ENCODE data around the gene EDC3. TPM values are rescaled to one million over a fixed set of nuclear protein-coding genes. Genes with fewer than 3 reads are reported as not detected.
A peak's percentile ranks its signal among the peaks of the same experiment; 100 is the strongest.

Gene EDC3
- polyA plus RNA-seq, 2 of the 4 experiments (the other 2 are of a cell fraction) = 23.2 to 24.1 TPM

DNA sequence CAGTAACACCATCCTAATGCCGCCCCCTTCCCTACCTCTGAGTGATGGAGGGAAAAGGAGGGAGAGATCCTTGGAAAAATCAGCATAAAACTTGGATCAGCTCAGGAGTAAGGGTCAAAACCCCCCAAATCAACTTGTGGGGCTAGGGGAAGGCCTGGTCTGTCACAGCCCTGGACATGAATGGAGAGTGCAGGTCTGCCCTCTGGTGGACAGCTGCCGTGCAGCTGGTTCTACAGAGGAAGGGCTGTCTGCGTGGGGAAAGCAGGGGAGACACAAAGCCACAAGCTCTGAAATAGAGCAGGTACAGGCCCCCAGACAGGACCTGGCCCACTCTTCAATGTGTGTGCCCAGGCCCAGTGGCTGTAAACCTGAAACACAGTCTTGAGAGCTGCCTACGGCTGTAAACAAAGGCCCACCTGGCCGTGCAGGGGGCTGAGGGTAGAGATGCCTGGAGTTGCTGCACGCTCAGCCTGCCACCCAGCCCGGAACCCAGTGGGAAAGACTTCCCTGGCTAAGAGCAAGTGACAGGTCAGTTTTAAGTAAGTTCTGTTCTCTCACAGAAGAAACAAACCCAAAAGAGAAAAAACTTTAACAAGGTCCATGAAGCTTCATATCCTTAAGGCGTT is 63.8 kb downstream of the EDC3 start:
- H3K4me2 ChIP-seq = no peak overlapping the region
- no peaks in the 10 kb centered on the region for H3K9me3 ChIP-seq
- H3K27ac ChIP-seq = no peak overlapping the region
- 60% methylated on average over 8 of the region's 8 CpGs for WGBS (ENCODE audit: missing lambda C conversion rate)
- CTCF ChIA-PET = interaction anchor here (0.6 to 23.2 kb wide), 36 partner anchors 9 to 788 kb away, joined by 3 to 701 read pairs (median 4); partner anchors contain the start of genes CLK3, CSK and CYP1A1
- TF ChIP-seq RCOR1 (IDR thresholded peaks at IDR 0.05; ENCODE audit: low read depth, low read length) = no peak
- peak; percentile 53 for TF ChIP-seq CTCF (IDR thresholded peaks at IDR 0.05)
- TF ChIP-seq ESRRA (IDR thresholded peaks at IDR 0.05; ENCODE audit: borderline replicate concordance, low read length) = no peak
- no peak for TF ChIP-seq HOXA7 (CRISPR knock-in tag; IDR thresholded peaks at IDR 0.05)
- TF ChIP-seq KDM1A (IDR thresholded peaks at IDR 0.05; ENCODE audit: low read depth) = no peak
- TF ChIP-seq SREBF2 (IDR thresholded peaks at IDR 0.05) = no peak
- no peak for TF ChIP-seq ZNF302 (CRISPR knock-in tag; IDR thresholded peaks at IDR 0.05)
- TF ChIP-seq RAD21 (conservative IDR thresholded peaks at IDR 0.05 in 1 of 2, IDR thresholded peaks at IDR 0.05 in 1 of 2) = peak; percentile 22 to 45; a peak in 3 of 5 replicates
- TF ChIP-seq PBX3 (IDR thresholded peaks at IDR 0.05) = no peak
- peak; percentile 44; the same call in 2 of the 3 replicates for TF ChIP-seq SMC3 (IDR thresholded peaks at IDR 0.05)
- TF ChIP-seq, protein P1, sequence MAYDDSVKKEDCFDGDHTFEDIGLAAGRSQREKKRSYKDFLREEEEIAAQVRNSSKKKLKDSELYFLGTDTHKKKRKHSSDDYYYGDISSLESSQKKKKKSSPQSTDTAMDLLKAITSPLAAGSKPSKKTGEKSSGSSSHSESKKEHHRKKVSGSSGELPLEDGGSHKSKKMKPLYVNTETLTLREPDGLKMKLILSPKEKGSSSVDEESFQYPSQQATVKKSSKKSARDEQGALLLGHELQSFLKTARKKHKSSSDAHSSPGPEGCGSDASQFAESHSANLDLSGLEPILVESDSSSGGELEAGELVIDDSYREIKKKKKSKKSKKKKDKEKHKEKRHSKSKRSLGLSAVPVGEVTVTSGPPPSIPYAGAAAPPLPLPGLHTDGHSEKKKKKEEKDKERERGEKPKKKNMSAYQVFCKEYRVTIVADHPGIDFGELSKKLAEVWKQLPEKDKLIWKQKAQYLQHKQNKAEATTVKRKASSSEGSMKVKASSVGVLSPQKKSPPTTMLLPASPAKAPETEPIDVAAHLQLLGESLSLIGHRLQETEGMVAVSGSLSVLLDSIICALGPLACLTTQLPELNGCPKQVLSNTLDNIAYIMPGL (CRISPR knock-in tag; IDR thresholded peaks at IDR 0.05; ENCODE audit: borderline replicate concordance) = no peak
- no peak for FAIRE-seq
- no peak overlapping the region for H3K4me3 ChIP-seq
- H3K4me1 ChIP-seq = no peaks in the 10 kb centered on the region
- POLR2A ChIA-PET = no interaction called here
- ATAC-seq = peak; percentile 62 to 84; a peak in 5 of 6 replicates
- DNase-seq (ENCODE audit: low read depth in 1 of 2, low spot score in 1 of 2) = peak; percentile 40 to 78

DNA sequence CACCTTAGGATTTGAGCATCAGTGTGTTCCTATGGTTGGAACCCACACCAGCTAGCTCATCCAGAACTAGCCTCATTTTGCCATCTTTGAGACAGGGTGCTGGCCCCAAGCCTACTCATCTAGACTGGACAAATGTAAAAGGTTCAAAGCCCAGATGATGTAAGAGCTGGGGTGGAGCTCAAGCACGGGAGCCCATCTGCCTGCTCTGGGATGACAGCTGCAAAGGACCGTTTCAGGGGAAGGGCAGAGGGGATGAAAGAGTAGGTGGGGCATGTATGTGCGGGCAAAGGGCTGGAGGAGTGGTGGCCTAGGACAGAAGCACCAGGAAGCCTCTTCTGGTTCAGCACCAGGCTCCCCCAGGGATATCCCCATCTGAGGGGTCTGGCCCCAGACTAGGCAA is 64.4 kb downstream of the EDC3 start:
- H3K4me1 ChIP-seq = no peaks in the 10 kb centered on the region
- ATAC-seq (no peak; a peak in 1 of 6 replicates), DNase-seq (ENCODE audit: low read depth in 1 of 2, low spot score in 1 of 2) (no peak), FAIRE-seq (no peak)
- H3K4me2 ChIP-seq = no peak overlapping the region
- TF ChIP-seq, protein P2, sequence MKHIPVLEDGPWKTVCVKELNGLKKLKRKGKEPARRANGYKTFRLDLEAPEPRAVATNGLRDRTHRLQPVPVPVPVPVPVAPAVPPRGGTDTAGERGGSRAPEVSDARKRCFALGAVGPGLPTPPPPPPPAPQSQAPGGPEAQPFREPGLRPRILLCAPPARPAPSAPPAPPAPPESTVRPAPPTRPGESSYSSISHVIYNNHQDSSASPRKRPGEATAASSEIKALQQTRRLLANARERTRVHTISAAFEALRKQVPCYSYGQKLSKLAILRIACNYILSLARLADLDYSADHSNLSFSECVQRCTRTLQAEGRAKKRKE (CRISPR knock-in tag; IDR thresholded peaks at IDR 0.05; ENCODE audit: low read depth) = no peak
- no peak for TF ChIP-seq HOXA7 (CRISPR knock-in tag; IDR thresholded peaks at IDR 0.05)
- TF ChIP-seq NPAS2 (CRISPR knock-in tag; IDR thresholded peaks at IDR 0.05; ENCODE audit: borderline replicate concordance) = no peak
- no peak for TF ChIP-seq EHMT2 (IDR thresholded peaks at IDR 0.05; ENCODE audit: low read depth)
- no peak for TF ChIP-seq MAX (IDR thresholded peaks at IDR 0.05)
- TF ChIP-seq FOSB (CRISPR knock-in tag; IDR thresholded peaks at IDR 0.05) = no peak
- TF ChIP-seq JUNB (IDR thresholded peaks at IDR 0.05) = no peak
- no peak for TF ChIP-seq CBX8 (IDR thresholded peaks at IDR 0.05)
- TF ChIP-seq FOSL2 (IDR thresholded peaks at IDR 0.05) = no peak
- TF ChIP-seq FOSL2 (CRISPR knock-in tag; IDR thresholded peaks at IDR 0.05) = no peak
- no peak for TF ChIP-seq PBX3 (IDR thresholded peaks at IDR 0.05)
- no peak for TF ChIP-seq ZSCAN20 (CRISPR knock-in tag; IDR thresholded peaks at IDR 0.05)
- no peak for TF ChIP-seq POLR2AphosphoS2 (conservative IDR thresholded peaks at IDR 0.05; ENCODE audit: low read length)
- TF ChIP-seq RNF2 (IDR thresholded peaks at IDR 0.05; ENCODE audit: borderline replicate concordance, low read depth) = no peak
- TF ChIP-seq, protein P3, sequence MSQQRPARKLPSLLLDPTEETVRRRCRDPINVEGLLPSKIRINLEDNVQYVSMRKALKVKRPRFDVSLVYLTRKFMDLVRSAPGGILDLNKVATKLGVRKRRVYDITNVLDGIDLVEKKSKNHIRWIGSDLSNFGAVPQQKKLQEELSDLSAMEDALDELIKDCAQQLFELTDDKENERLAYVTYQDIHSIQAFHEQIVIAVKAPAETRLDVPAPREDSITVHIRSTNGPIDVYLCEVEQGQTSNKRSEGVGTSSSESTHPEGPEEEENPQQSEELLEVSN (IDR thresholded peaks at IDR 0.05; ENCODE audit: borderline replicate concordance, low read depth) = no peak
- TF ChIP-seq BHLHE40 (IDR thresholded peaks at IDR 0.05; ENCODE audit: low read depth, low read length) = no peak
- H3K4me3 ChIP-seq = no peak overlapping the region
- 59% methylated on average over 3 of the region's 3 CpGs for WGBS (ENCODE audit: missing lambda C conversion rate)
- CTCF ChIA-PET = interaction anchor here (0.6 to 23.2 kb wide), 27 partner anchors 9 to 789 kb away, joined by 3 to 701 read pairs (median 4); partner anchors contain the start of genes CLK3, CSK and CYP1A1
- no peaks in the 10 kb centered on the region for H3K9me3 ChIP-seq
- H3K27ac ChIP-seq = no peak overlapping the region
- POLR2A ChIA-PET = no interaction called here

Data from A549 (cell line).